ENCODE results near the gene RAD51B.

GRCh38 chr14:68609012-68609411 lies 789.4 kb downstream of the RAD51B start:
- no peak for TF ChIP-seq CTCF (IDR thresholded peaks at IDR 0.05)
- no peak for TF ChIP-seq POLR2A (IDR thresholded peaks at IDR 0.05)
